ENCODE measurements around the gene NCAM1.

Gene NCAM1

DNA sequence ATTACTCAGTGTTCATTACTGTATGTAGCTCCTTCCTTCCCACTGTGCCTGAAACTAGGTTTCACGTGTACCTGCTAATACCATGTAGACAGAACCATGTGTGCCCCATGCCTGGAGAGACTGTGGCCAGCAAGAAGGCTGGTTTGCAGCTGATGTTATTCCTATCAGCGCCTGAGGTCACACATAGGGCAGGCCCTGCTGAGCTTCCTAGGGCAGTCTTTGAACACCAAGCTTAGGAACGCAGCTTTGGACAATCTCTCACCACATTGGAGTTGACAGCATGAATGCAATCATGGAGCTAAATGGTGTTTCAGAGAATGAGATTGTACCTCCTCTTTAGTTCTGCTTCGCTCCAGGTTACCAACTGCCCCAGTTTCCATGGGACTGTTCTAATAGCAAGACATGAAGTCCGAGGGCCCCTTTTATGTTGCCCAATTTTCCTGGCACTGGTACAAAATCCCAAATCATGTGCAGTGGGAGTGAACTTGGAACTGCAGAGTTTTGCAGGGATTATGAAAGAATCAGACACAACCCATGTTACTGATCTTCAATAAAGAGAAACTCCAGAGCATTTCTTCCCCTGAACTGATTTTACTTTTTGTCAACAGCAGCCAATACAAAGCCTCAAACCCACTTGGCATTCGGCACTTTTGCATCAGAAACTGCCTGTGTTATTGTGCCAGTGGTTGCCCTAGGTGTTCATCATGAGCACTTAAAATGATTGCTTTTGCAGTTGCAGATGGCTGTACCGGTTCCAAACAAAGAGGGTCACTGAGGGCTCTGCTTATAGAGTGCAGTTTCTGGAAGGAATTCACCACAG, 199.0 kb downstream of the NCAM1 start:
- H3K36me3 ChIP-seq (ENCODE audit: control insufficient read depth, insufficient read depth, low read length) = no peaks in the 10 kb centered on the region
- no peak overlapping the region for H3K9ac ChIP-seq (ENCODE audit: low read length)
- no peaks in the 10 kb centered on the region for H3K27me3 ChIP-seq (ENCODE audit: control insufficient read depth, insufficient read depth, low read length)
- peaks cover 29% of the 10 kb centered on the region for H3K4me1 ChIP-seq (ENCODE audit: control insufficient read depth, insufficient read depth, low read length)
- peak overlapping the region; percentile 16 for H3K27ac ChIP-seq (ENCODE audit: low read depth, low read length)
- H3K4me3 ChIP-seq (ENCODE audit: low read length) = no peak overlapping the region

DNA sequence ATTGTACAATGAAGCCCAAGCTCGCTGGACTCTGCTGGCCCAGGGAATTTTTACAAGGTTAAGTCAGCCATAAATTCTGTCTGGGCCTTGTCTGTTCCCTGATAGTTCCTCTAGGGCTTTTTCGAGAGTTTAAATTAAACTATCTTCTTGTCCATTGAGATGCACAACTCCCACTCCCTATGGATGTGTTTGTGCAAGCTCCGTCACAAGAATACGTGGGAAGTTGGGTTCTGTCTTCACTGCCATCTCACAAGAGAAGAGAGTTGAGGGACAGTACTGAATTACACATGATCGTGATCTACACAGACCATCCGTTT, 199.5 kb downstream of the NCAM1 start:
- Histone ChIP-seq H3K9ac (ENCODE audit: low read length) (no peak overlapping the region), H3K36me3 (ENCODE audit: control insufficient read depth, insufficient read depth, low read length) (no peaks in the 10 kb centered on the region), H3K27ac (ENCODE audit: low read depth, low read length) (peak overlapping the region; percentile 16), H3K27me3 (ENCODE audit: control insufficient read depth, insufficient read depth, low read length) (no peaks in the 10 kb centered on the region), H3K4me3 (ENCODE audit: low read length) (no peak overlapping the region), H3K4me1 (ENCODE audit: control insufficient read depth, insufficient read depth, low read length) (peaks cover 29% of the 10 kb centered on the region)

DNA sequence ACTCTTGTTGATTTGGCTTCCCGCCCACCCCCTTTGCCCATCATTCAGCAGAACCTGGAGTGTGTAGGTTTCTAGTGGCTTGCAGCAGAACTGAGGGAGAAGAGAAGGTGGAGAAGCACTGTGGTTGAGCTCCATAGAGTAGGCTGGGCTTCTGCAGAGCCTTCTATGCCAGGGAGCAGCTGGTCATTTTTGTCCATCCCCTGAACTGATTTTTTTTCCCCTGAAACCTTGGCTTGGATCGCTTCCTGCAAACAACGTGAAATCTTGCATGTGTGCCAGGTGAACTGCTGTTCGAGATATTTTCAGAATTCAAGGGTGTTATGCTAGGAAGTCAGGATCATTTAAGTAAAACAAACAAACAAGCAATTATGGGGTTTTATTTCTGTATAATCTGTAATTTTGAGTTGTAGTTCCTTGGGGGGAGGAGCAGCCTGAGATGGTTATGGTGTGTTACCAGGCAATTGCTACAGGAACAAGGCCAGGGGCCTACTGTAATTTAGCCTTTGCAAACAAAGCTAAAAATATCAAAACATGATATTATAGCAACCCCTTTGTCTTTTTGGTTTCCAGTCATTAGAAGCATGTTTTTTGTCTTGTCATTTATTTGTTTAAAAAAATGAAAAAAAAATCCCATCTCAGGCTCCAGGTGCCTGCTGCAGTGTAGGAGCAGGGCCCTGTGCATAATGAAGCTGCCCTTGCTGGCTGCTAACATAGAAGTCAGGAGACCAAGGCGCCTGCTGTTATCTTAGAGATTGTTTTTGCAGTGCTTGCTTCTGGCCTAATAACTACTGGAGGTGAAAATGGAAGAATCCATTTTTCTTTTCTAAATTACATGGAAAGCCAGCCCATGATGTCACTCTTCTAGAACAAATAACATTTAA, 200.7 kb downstream of the NCAM1 start:
- Histone ChIP-seq H3K36me3 (ENCODE audit: control insufficient read depth, insufficient read depth, low read length) (no peaks in the 10 kb centered on the region), H3K27me3 (ENCODE audit: control insufficient read depth, insufficient read depth, low read length) (no peaks in the 10 kb centered on the region), H3K4me1 (ENCODE audit: control insufficient read depth, insufficient read depth, low read length) (peaks cover 29% of the 10 kb centered on the region), H3K9ac (ENCODE audit: low read length) (no peak overlapping the region), H3K27ac (ENCODE audit: low read depth, low read length) (peak overlapping the region; percentile 41), H3K4me3 (ENCODE audit: low read length) (no peak overlapping the region)

DNA sequence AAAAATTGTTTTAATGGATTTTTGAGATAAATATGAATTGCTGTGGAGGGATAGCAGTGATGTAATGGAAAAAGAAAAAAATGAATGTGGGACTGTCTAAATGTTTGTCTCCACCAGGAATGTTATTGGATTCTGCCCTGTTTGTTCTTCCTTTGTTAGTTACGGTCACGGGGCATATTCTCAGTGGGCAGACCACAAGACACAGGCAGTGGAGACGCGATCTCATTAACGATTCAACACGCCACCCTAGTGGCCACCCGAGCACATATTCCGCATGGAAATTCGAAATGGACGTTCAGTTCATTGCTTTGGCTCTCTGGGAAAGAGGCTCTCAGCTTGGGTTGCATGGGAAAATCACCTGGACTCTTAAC, 201.4 kb downstream of the NCAM1 start:
- Histone ChIP-seq H3K4me3 (ENCODE audit: low read length) (no peak overlapping the region), H3K9ac (ENCODE audit: low read length) (no peak overlapping the region), H3K36me3 (ENCODE audit: control insufficient read depth, insufficient read depth, low read length) (no peaks in the 10 kb centered on the region)

DNA sequence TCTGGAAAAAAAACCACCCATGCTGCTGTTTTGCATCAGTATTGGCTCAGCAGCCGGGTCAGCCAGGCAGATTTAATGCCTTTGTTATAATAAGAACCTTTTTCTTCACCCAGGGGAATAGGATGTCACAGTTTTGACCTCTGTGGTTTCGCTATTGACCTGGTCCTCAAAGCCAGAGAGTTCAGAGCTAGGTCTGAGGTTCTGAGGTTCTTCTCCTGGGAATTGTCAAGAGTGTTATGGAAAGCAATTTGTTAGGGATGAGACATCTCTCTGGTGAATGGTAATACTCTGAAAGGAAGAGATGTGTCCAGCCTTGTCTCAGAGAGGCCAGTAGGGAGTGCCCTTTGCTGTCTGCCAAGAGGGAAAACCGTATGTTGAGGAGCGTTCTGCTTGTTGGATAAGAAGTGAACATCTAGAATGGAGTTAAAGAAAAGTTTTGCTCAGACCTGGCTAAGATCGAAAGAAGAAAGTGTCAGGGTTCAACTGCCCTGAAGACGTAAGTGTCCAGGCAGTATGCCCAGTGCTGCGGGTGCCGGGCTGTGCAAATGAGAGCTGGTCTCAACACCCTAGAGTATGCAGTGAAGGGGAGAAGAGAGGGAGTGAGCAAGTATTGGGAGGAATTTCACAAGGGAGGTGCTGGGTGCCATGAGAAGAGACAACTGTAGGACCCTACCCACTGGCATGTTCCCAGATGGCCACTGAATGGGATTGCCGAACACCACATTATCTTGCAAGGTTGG, 202.2 kb downstream of the NCAM1 start:
- no peaks in the 10 kb centered on the region for H3K27me3 ChIP-seq (ENCODE audit: control insufficient read depth, insufficient read depth, low read length)
- H3K4me1 ChIP-seq (ENCODE audit: control insufficient read depth, insufficient read depth, low read length) = peaks cover 29% of the 10 kb centered on the region
- no peak overlapping the region for H3K27ac ChIP-seq (ENCODE audit: low read depth, low read length)
- H3K36me3 ChIP-seq (ENCODE audit: control insufficient read depth, insufficient read depth, low read length) = no peaks in the 10 kb centered on the region
- no peak overlapping the region for H3K9ac ChIP-seq (ENCODE audit: low read length)
- H3K4me3 ChIP-seq (ENCODE audit: low read length) = no peak overlapping the region

More for the DNA sequence above, 201.4 kb downstream of the NCAM1 start:
- Histone ChIP-seq H3K27me3 (ENCODE audit: control insufficient read depth, insufficient read depth, low read length) (no peaks in the 10 kb centered on the region), H3K27ac (ENCODE audit: low read depth, low read length) (peak overlapping the region; percentile 41), H3K4me1 (ENCODE audit: control insufficient read depth, insufficient read depth, low read length) (peaks cover 29% of the 10 kb centered on the region)

DNA sequence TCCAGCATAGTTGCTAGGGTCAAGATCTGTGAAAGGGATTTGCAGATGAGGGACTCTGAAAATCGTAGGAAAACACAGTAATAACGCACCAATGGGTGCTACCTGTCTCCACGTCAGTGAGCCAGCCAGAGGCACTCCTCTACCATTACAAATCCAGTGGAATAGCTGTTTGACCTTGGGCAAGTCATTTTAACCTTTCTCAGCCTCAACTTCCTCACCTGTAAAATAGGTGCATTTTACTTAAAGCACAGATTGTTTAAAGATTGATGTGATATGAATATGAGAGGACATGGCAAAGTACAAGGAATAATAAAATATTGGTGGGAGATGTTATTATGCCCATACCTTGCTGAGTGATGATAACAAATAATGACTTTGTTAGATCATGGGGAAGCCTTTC, 205.1 kb downstream of the NCAM1 start:
- Histone ChIP-seq H3K4me3 (ENCODE audit: low read length) (no peak overlapping the region), H3K27ac (ENCODE audit: low read depth, low read length) (no peak overlapping the region), H3K36me3 (ENCODE audit: control insufficient read depth, insufficient read depth, low read length) (no peaks in the 10 kb centered on the region), H3K9ac (ENCODE audit: low read length) (no peak overlapping the region), H3K27me3 (ENCODE audit: control insufficient read depth, insufficient read depth, low read length) (no peaks in the 10 kb centered on the region), H3K4me1 (ENCODE audit: control insufficient read depth, insufficient read depth, low read length) (peaks cover 19% of the 10 kb centered on the region)

DNA sequence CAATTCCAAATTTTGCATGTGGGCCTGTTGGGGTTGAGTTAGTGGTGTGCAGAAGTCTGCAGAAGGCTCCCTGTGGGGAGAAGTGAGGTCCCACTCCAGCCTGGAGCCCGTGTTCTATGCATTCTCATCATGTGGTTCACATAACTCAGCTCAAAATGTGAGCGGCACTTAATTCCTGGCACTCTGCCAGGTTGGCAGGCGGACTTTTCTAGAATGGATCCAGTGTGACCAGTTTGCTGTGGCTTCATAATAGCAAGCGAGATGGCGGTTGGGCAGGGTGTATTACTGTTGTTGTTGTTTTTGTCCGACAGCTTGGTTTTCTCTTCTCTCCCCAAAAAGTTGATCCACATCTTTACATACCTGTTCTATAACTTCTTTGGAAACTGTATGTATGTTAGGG, 206.4 kb downstream of the NCAM1 start:
- H3K27me3 ChIP-seq (ENCODE audit: control insufficient read depth, insufficient read depth, low read length) = no peaks in the 10 kb centered on the region
- no peaks in the 10 kb centered on the region for H3K36me3 ChIP-seq (ENCODE audit: control insufficient read depth, insufficient read depth, low read length)
- H3K4me1 ChIP-seq (ENCODE audit: control insufficient read depth, insufficient read depth, low read length) = peaks cover 6% of the 10 kb centered on the region
- no peak overlapping the region for H3K4me3 ChIP-seq (ENCODE audit: low read length)
- H3K27ac ChIP-seq (ENCODE audit: low read depth, low read length) = no peak overlapping the region
- H3K9ac ChIP-seq (ENCODE audit: low read length) = no peak overlapping the region

DNA sequence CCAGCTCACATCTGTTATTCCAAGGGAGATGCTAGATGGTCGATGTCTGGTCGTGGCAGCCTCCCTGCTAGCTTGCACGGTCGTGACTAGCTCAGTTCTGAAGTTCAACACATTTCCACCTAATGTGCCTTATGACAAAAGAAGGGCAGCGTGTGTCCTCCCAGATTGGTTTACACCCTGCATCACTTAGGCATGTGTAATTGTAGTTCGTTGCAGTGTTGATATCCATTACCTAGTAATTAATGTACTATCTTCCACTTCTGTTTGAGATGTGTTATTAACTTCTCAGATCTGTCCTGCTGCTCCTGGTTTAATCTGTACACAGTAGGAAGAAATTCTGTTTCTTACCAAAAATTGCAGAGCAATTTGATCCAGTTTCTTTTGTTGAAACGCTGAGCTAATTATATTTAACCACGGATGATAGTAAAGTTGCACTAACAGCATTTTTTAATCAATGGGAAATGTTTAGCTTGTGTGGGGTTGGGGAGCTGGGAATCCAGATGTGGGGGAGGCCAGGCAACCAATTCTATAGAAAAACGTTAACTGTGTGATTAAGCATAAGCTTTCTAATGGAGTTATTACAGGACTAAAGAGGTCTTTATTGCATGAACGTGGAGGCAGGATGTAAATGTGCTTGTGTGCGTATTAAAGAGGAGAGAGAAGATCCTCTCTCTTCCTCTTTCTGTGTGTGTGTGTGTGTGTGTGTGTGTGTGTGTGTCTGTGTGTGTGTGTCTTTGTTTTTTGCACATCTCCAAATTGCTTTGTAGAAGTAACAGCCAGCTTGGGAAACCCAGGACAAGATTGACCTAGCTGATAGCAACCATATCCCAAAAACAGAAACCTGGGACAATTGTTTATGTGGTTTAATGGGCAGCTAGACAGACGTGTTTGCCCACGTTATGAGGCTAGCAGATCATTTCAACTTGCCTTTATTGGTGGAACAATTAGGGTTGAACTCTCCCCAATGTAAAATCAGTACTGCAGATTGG, 207.4 kb downstream of the NCAM1 start:
- Histone ChIP-seq H3K27ac (ENCODE audit: low read depth, low read length) (no peak overlapping the region), H3K4me3 (ENCODE audit: low read length) (no peak overlapping the region), H3K27me3 (ENCODE audit: control insufficient read depth, insufficient read depth, low read length) (no peaks in the 10 kb centered on the region), H3K9ac (ENCODE audit: low read length) (no peak overlapping the region), H3K36me3 (ENCODE audit: control insufficient read depth, insufficient read depth, low read length) (no peaks in the 10 kb centered on the region), H3K4me1 (ENCODE audit: control insufficient read depth, insufficient read depth, low read length) (no peaks in the 10 kb centered on the region)

DNA sequence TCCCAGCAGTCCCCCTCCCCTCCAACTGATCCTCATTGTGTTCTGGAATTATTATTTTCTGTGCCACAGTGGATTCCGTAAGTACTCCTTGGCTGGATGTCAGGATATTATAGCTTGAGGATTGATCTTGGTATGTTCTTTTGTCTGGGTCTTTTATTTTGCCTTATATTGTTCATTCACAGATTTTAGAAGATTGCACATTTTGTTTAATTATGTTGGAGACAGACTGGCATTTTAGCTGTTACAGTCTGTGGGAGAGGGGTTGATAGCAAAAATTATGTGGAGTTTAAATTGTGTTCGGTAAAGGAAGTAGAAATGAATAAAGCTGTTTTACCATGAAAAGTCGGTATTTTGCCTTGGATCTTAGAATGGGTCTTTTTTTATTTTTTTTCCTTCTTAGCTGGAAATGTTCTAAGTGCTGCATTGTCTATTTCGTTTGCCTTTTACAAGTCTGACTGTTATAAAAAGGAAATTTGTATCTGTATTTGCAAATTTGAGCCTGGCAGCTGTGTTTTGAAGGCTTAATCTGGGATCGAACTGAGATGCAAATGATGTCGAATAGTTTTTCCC, 211.2 kb downstream of the NCAM1 start:
- Histone ChIP-seq H3K4me1 (ENCODE audit: control insufficient read depth, insufficient read depth, low read length) (peaks cover 4% of the 10 kb centered on the region), H3K36me3 (ENCODE audit: control insufficient read depth, insufficient read depth, low read length) (no peaks in the 10 kb centered on the region), H3K4me3 (ENCODE audit: low read length) (no peak overlapping the region), H3K27me3 (ENCODE audit: control insufficient read depth, insufficient read depth, low read length) (no peaks in the 10 kb centered on the region), H3K27ac (ENCODE audit: low read depth, low read length) (no peak overlapping the region), H3K9ac (ENCODE audit: low read length) (no peak overlapping the region)

DNA sequence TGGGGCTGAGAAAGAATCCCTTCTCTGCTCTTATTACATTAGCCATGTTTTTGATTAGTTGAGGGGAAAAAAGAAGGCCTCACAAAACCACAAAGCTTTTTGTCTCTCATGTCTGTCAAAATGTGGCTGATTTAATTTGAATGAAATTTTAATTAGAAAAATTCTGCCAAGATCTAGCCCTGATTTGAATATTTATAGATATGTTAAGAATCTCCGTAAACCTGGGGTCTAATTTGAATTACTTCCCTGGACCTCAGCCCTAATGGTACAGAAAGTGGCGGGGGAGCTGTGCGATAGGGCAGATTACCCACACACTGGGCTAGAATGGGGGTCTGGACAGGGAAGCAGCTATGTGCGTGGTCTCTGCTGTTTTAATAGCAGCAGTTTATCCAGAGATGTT, 211.9 kb downstream of the NCAM1 start:
- H3K27ac ChIP-seq (ENCODE audit: low read depth, low read length) = no peak overlapping the region
- no peaks in the 10 kb centered on the region for H3K27me3 ChIP-seq (ENCODE audit: control insufficient read depth, insufficient read depth, low read length)
- H3K36me3 ChIP-seq (ENCODE audit: control insufficient read depth, insufficient read depth, low read length) = no peaks in the 10 kb centered on the region
- H3K4me3 ChIP-seq (ENCODE audit: low read length) = no peak overlapping the region
- no peak overlapping the region for H3K9ac ChIP-seq (ENCODE audit: low read length)
- peaks cover 4% of the 10 kb centered on the region for H3K4me1 ChIP-seq (ENCODE audit: control insufficient read depth, insufficient read depth, low read length)

DNA sequence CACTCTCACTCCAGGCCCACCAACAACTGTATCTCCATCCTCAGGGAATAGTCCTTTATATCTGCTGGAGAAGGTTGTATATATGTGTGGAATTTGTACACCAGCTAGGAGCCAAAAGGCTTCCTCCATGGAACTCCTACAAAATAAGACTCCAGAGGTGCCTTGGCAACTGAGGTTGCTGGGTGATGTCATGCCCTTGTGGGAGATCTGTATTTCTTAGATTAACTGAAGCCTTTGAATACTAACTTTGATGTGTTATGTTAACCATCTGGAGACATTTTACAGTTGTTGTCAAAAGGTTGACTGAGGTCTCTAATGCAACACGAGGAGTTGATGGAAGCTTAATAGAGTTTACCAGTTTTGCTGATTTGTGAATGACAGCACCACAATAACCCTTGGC, 213.7 kb downstream of the NCAM1 start:
- Histone ChIP-seq H3K27me3 (ENCODE audit: control insufficient read depth, insufficient read depth, low read length) (no peaks in the 10 kb centered on the region), H3K9ac (ENCODE audit: low read length) (no peak overlapping the region), H3K4me1 (ENCODE audit: control insufficient read depth, insufficient read depth, low read length) (peaks cover 4% of the 10 kb centered on the region), H3K4me3 (ENCODE audit: low read length) (no peak overlapping the region), H3K36me3 (ENCODE audit: control insufficient read depth, insufficient read depth, low read length) (no peaks in the 10 kb centered on the region), H3K27ac (ENCODE audit: low read depth, low read length) (no peak overlapping the region)
